Stomach (tissue), 4 donors: ENCODE data around the gene C2orf92.

Source experiments
- EP300 ChIP-seq: sonication (generic); formaldehyde crosslinking; IDR thresholded peaks from one replicate; pipeline ENCODE4 v1.6.1; 2017; ENCODE audit warnings: antibody characterized with exemption
- POLR2A ChIP-seq, 4 donors: fragments of 450-650 bp; IDR thresholded peaks; one replicate each; pipeline ENCODE4 v1.6.1; 2016; ENCODE audit warnings: antibody characterized with exemption in 4 of 4, control low read depth in 2 of 4, mild to moderate bottlenecking in 1 of 4, moderate library complexity in 1 of 4
- POLR2AphosphoS5 ChIP-seq, 3 donors: sonication (generic); formaldehyde crosslinking; IDR thresholded peaks; one replicate each; pipeline ENCODE4 v1.6.1; 2016; ENCODE audit warnings: antibody characterized with exemption in 3 of 3
- TF ChIP-seq, protein P1 (sequence below), 7 experiments: fragments of 450-650 bp in 4 of 7; fragments of 200-600 bp in 3 of 7; sonication (generic) in 3 of 7; IDR thresholded peaks; one replicate each; pipeline ENCODE4 v1.5.1; 2016 to 2019; ENCODE audit warnings: antibody characterized with exemption in 7 of 7, control low read depth in 2 of 7, mild to moderate bottlenecking in 1 of 7

DNA sequence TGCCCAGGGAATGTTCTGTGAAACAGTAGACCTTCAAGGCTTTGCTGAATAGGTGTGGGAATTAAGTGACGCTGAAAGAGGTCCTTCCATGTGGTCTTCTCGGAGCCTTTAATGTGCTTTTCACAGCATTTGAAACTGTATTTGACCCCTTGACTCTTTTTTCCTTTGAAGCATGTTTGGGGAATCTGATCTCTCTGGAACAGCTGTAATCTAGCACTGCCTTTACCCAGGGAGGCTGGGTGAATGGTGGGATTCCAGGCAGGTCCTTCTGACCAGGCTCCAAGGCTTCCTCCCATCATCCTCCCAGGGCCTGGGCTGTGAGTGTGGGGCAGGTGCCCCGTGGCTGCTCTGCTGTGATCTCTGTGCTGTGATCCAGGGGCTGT is 48.1 kb downstream of the C2orf92 start:
- TF ChIP-seq, protein P1, sequence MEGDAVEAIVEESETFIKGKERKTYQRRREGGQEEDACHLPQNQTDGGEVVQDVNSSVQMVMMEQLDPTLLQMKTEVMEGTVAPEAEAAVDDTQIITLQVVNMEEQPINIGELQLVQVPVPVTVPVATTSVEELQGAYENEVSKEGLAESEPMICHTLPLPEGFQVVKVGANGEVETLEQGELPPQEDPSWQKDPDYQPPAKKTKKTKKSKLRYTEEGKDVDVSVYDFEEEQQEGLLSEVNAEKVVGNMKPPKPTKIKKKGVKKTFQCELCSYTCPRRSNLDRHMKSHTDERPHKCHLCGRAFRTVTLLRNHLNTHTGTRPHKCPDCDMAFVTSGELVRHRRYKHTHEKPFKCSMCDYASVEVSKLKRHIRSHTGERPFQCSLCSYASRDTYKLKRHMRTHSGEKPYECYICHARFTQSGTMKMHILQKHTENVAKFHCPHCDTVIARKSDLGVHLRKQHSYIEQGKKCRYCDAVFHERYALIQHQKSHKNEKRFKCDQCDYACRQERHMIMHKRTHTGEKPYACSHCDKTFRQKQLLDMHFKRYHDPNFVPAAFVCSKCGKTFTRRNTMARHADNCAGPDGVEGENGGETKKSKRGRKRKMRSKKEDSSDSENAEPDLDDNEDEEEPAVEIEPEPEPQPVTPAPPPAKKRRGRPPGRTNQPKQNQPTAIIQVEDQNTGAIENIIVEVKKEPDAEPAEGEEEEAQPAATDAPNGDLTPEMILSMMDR (IDR thresholded peaks at IDR 0.05): no peak
- no peak for TF ChIP-seq EP300
- no peak for TF ChIP-seq POLR2AphosphoS5 (IDR thresholded peaks at IDR 0.05)
- TF ChIP-seq POLR2A (IDR thresholded peaks at IDR 0.05): no peak
